Measurements from ENCODE around the gene CCNDBP1. TPM values are rescaled to one million over a fixed set of nuclear protein-coding genes. Genes with fewer than 3 reads are reported as not detected.
"Not testable (repeated sequence)": the region's sequence is repeated elsewhere in the genome, so short reads cannot be mapped to it uniquely, and the experiment has no call there.

CCNDBP1 gene
- total RNA-seq, 4 donors from 2014 or later: 32.4 to 108 (median 92.6) TPM

GRCh38 chr15:43168192-43169107 lies 16.8 kb upstream of the CCNDBP1 start:
- DNase-seq (no peak), ATAC-seq (peak in 1 of 2 donors; percentile 60)
- Histone ChIP-seq H3K4me1 (peaks cover 0 to 6% of the 10 kb centered on the region in 2 donors), H3K4me3 (no peak overlapping the region), H3K27ac (peak overlapping the region in 2 of 4 donors; percentile 3 to 12), H3K9me3 (no peaks in the 10 kb centered on the region), H3K36me3 (peaks cover 0 to 22% of the 10 kb centered on the region in 2 donors), H3K27me3 (no peaks in the 10 kb centered on the region)
- intact Hi-C loops (cut with DNase I; ENCODE audit: low total_unique reads): no loop called here
- in situ Hi-C loops (cut with MboI; ENCODE audit: low sequenced_read_pairs in 4 of 4): no loop called here
- TF ChIP-seq CTCF (IDR thresholded peaks at IDR 0.05 in 4 of 5, conservative IDR thresholded peaks at IDR 0.05 in 1 of 5) (no peak), POLR2A (IDR thresholded peaks at IDR 0.05) (no peak)

GRCh38 chr15:43169888-43170287 lies 15.3 kb upstream of the CCNDBP1 start:
- in situ Hi-C loops (cut with MboI; ENCODE audit: low sequenced_read_pairs in 4 of 4) (no loop called here), intact Hi-C loops (cut with DNase I; ENCODE audit: low total_unique reads) (no loop called here)
- TF ChIP-seq CTCF (IDR thresholded peaks at IDR 0.05 in 4 of 5, conservative IDR thresholded peaks at IDR 0.05 in 1 of 5): no peak
- TF ChIP-seq POLR2A (IDR thresholded peaks at IDR 0.05): no peak
- no peak for DNase-seq
- Histone ChIP-seq H3K4me3 (no peak overlapping the region), H3K27ac (no peak overlapping the region), H3K9me3 (no peaks in the 10 kb centered on the region), H3K36me3 (peaks cover 0 to 24% of the 10 kb centered on the region in 2 donors), H3K4me1 (peaks cover 0 to 6% of the 10 kb centered on the region in 2 donors), H3K27me3 (no peaks in the 10 kb centered on the region)
- ATAC-seq: no peak

- in situ Hi-C loops (cut with MboI; ENCODE audit: low sequenced_read_pairs in 4 of 4); H3K9me3 ChIP-seq; DNase-seq; intact Hi-C loops (cut with DNase I; ENCODE audit: low total_unique reads); H3K4me3 ChIP-seq; H3K4me1 ChIP-seq; H3K27ac ChIP-seq; ATAC-seq; H3K27me3 ChIP-seq: not testable (repeated sequence)
- peaks cover 0 to 14% of the 10 kb centered on the region in 2 donors for H3K36me3 ChIP-seq
These were observed 9.4 kb upstream of the CCNDBP1 start for GRCh38 chr15:43175656-43176309.

GRCh38 chr15:43177147-43177546 lies 8.1 kb upstream of the CCNDBP1 start:
- H3K9me3 ChIP-seq; H3K27ac ChIP-seq; DNase-seq; H3K27me3 ChIP-seq; intact Hi-C loops (cut with DNase I; ENCODE audit: low total_unique reads); in situ Hi-C loops (cut with MboI; ENCODE audit: low sequenced_read_pairs in 4 of 4); H3K4me3 ChIP-seq; ATAC-seq: not testable (repeated sequence)
- peaks cover 12% of the 10 kb centered on the region in 2 donors for H3K4me1 ChIP-seq
- H3K36me3 ChIP-seq: peaks cover 0 to 14% of the 10 kb centered on the region in 2 donors

- no peak for TF ChIP-seq CTCF (IDR thresholded peaks at IDR 0.05 in 4 of 5, conservative IDR thresholded peaks at IDR 0.05 in 1 of 5)
- TF ChIP-seq POLR2A (IDR thresholded peaks at IDR 0.05): no peak
- intact Hi-C loops (cut with DNase I; ENCODE audit: low total_unique reads) (loop anchor here (10.0 kb wide), 1 partner anchor 258 kb away; the partner anchor contains the start of gene TTBK2), in situ Hi-C loops (cut with MboI; ENCODE audit: low sequenced_read_pairs in 4 of 4) (no loop called here)
- ATAC-seq: no peak
- Histone ChIP-seq H3K27me3 (no peaks in the 10 kb centered on the region), H3K27ac (no peak overlapping the region), H3K4me1 (peaks cover 32 to 37% of the 10 kb centered on the region in 2 donors), H3K36me3 (no peaks in the 10 kb centered on the region), H3K4me3 (no peak overlapping the region), H3K9me3 (no peaks in the 10 kb centered on the region)
- no peak for DNase-seq
These were observed 1.9 kb upstream of the CCNDBP1 start for GRCh38 chr15:43183270-43183669.

Data from gastrocnemius medialis (tissue), 4 donors.